GM19043 (cell line): Measurements from ENCODE around the gene IRF8.

Experiments used
- ATAC-seq: cut with Tn5 transposase; IDR thresholded peaks from one replicate; pipeline ENCODE4 v1.9.1; 2021; ENCODE audit warnings: low read depth; ENCODE audit not compliant: unreplicated experiment

IRF8 gene

GRCh38 chr16:85950136-85950918, 51.4 kb downstream of the IRF8 start:
- no peak for ATAC-seq

- ATAC-seq = no peak
These were observed 53.2 kb downstream of the IRF8 start for GRCh38 chr16:85952197-85952596.

GRCh38 chr16:85952811-85953210, 53.8 kb downstream of the IRF8 start:
- ATAC-seq = no peak

DNA sequence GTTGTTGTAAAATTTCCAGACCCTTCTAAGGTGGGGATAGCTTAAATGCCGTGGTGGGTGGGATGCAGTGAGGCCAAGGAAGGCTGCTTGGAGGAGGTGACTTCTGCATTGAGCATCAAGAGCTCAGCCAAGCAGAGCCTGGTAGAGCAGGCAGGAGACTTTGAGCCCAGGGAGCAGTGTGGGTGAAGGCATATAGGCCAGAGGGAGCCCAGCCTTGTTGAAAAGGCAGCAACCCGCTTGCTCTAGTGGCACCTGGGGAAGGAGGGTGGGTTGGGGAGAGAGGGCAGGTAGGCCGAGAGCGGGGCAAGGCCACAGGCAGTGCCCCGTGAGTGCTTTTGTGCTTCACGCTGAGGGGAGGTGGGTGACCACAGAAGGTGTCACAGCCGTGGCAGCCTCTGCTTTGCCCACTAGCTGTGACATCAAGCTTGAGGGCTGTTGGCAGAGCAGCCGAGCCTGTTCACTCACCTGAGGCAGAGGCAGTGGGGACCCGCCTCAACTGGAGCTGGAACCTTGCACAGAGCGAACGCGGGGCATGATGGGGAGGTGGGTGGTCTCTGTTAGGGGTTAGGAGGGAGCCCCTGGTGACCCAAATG, 56.1 kb downstream of the IRF8 start:
- no peak for ATAC-seq

GRCh38 chr16:85955566-85955965, 56.6 kb downstream of the IRF8 start:
- no peak for ATAC-seq

- no peak for ATAC-seq
These were observed 57.5 kb downstream of the IRF8 start for GRCh38 chr16:85956426-85956825.

DNA sequence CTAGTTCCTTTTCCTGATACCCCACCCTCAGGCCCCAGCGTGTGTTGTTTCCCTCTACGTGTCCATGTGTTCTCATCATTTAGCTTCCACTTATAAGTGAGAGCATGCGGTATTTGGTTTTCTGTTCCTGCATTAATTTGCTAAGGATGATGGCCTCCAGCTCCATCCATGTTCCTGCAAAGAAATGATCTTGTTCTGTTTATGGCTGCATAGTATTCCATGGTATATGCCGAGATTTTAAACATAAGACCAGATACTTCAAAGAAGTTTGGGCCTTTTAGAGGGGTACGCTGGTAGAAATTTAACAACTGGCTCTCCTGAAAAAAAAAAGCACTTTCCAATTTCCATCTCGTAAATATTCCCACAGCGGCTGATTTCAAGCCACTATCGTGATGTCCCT, 59.8 kb downstream of the IRF8 start:
- ATAC-seq = no peak

DNA sequence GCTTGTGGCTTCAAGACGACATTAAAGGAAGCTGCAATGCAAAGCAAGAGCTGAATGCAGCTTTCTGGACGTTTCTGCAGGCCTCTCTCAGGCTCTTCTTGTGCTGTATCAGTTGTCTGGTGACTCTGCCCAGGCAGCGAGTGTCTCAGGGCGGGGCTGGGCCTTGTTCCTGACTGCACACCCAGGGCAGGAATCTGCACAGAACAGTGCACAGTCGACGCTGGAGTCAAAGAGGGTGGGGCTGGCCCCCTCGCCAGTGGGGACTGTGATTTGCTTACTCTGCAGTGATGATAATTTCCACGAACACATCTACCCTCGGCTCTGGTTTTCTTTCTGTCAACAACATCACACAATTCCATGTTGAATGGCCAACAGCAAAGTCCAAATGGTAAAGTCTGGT, 60.7 kb downstream of the IRF8 start:
- no peak for ATAC-seq

- no peak for ATAC-seq
These were observed 61.6 kb downstream of the IRF8 start for GRCh38 chr16:85960486-85961046.

DNA sequence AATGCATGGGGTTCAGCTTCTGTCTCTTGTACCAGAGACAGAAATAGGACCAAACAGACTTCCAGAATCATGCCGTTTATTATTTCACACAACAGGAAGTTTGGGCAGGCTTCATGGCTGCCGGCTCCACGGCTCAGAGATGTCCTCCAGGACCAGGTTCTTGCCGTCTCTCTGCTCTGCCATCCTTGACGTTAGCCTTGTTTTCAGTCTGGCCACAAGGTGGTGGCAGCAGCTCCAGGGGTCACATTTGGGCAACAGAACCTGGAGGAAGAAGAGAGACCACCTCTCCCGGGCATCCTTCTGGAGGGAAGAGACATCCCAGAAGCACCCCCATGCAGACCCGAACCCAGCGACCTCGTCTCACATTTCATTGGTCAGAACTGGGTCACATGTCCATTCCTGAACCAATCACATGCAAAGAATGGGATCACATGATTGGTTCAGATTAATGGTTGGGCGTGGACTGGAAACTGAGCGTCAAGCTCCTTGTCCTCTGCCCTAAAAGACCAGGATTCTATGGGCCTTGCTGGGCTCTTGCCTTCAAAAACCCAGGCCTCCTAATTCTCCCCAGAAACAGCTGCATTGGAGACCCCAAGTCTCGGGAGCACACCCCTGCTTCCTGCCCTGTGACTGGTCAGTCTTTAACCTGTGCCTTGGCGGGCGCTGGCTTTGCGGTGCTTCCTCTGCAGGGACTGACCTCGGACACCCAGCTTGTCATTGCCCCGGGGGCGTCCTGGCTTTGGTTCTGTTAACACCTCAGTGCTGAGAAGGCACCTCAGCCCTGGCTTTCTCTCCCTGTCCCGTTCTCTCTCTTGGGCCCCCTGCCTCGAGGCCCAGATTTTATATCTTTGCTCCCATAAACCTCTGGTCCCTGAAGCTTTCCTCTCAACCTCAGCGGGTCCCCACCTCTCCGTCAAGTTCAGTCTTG, 63.3 kb downstream of the IRF8 start:
- no peak for ATAC-seq

DNA sequence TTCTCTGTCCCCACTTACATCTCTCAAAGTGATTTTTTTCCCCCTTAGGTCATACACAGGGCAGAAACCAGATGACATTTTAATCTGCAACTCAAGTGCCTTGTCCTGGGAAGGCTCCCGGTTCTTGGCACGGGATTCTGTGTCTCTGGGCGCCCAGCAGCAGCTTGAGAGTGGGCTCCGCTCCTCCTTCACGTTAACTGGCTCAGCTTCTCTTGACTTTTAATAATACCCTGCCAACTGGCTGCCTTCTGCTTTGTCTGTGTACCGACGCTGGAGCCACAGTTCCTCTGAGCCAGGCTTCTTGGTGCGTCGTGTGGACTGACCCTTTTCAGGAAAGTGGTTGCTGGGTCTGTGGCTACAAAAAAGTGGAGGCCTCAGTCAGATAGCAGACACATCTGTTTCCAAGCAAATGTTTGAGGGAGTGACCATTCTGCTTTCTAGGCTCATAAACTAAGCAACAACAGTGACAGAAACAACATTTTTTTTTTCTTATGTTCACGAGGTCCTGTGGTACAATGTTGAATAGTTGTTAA, 64.9 kb downstream of the IRF8 start:
- no peak for ATAC-seq

- ATAC-seq = no peak
These were observed 66.2 kb downstream of the IRF8 start for GRCh38 chr16:85965125-85965524.

DNA sequence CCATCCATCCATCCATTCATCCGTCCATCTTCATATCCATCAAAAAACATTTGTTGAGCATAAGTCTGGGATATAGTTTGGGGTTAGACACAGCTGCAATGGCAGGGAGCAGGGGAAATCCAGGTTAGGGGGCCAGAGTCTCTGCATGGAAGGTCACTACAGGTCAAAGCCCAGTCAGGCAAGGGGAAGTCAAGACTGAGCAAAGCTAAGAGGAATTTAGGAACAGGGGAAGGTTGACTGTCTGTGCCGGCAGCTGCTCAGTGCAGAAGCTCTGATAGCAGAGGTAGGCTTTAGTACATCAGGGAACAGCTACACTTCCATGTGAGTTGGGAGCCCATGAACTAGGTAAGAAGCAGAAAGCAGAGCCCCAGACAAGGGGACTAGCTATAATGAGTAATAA, 68.1 kb downstream of the IRF8 start:
- no peak for ATAC-seq

- ATAC-seq = no peak
These were observed 69.3 kb downstream of the IRF8 start for GRCh38 chr16:85968041-85968920.

DNA sequence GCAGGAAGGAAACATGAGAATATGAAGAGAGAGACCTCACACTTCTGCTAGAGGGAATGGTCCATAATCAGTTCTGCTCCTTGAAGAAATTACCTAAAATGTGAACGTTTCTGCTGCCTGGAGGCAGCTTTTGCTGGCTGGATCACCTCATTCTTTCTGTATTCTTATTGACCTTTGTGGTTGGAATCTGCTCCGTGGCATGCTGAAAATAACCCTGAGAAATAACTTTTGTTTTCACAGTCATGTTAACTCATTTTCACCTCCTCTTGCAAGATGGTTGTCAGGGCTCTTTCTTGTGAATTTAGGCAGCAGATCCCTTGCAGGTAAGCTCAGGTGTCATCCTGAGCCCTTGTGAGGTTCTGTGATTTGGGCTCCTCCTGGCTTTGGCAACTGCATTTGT, 70.2 kb downstream of the IRF8 start:
- no peak for ATAC-seq

GRCh38 chr16:85969591-85969990, 70.6 kb downstream of the IRF8 start:
- ATAC-seq = no peak

GRCh38 chr16:85970016-85970733, 71.2 kb downstream of the IRF8 start:
- ATAC-seq = no peak

DNA sequence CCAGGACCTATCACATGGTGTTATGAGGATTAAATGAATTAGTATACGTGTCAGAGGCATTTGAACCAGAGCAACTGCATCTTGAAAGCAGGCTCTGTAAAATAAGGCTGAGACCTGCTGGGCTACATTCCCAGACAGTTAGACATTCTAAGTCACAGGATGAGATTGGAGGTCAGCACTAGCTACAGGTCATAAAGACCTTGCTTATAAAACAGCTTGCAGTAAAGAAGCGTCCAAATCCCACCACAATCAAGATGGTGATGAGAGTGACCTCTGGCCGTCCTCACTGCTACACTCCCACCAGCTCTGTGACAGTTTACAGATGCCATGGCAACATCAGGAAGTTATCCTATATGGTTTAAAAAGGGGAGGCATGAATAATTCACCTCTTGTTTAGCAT, 71.8 kb downstream of the IRF8 start:
- ATAC-seq = no peak
